ENCODE measurements around the gene ITGAD.

ITGAD gene

DNA sequence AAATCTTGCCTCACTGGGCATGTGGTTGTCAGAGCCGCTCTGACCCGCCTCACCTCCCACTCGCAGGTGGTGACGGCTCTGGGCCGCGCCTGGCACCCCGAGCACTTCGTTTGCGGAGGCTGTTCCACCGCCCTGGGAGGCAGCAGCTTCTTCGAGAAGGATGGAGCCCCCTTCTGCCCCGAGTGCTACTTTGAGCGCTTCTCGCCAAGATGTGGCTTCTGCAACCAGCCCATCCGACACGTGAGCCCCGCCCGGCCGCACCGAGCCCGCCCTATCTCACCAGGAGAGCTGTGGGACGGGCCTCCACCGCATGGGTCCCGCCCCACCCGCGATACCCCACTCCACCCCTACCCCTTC is 82.8 kb downstream of the ITGAD start:
- no peak for DNase-seq (ENCODE audit: low spot score)

All from NAMALWA (cell line).